ENCODE measurements around the gene FSIP1.
"Not testable (repeated sequence)": the region's sequence is repeated elsewhere in the genome, so short reads cannot be mapped to it uniquely, and the experiment has no call there.

FSIP1 gene
- total RNA-seq = 0 to 0.85 (median 0.29) reads per million in 18 experiments

DNA sequence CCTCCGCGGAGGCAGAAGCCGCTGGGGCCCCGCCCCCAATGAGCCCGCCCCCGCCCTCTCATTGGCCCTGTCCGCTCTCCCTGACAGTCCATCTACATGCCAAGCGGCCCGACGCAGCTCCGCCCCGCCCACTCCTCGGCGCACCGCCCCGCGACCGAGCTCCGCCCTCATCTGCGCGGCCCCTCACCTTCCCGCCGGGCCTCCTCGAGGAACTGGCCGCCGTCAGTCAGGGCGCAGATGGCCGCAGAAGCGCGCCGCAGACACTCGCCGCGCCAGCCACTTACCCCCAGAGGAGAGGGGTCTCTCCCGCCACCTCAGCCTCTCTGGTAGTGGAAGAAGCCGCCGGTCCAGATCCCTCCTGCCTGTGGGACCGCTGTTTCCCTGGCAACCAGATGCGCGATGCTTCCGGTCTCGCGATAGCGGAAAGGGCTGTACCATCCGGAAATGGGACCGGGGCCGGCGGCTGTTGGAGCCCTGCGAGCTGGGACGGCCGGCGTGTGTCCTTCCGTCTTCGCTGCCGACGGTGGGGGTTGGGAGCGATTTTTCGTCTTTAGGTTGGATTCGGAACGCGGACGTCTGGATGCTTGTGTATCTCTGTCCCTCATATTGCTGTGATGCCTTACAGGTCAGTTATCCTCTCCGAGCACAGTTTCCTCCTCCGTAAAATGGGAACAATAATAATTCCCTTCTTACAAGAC, at the start of gene FSIP1:
Gene FSIP1, minus strand, starts transcription at position 401 of the 698 bp plus-strand sequence. CDS start 6,317 bp downstream, outside the sequence.
- DNase-seq = peak; percentile 98

DNA sequence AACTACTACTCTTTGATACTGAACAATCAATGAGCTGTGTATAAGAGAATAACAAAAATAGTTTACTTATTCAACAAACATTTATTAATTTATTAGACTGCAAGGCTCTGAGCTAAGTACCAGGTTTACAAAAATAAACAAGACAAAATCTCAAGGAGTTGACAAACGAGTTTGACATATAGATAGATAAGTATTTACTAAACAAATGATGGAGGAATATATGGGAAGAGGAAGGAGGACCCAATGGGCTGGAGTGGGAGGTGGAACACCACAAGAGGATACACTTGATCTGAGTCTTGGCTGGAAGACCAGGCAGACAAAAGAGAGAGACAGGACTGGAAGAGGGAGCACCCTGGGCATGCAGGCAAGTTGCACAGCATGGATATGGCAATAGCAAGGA, 47.5 kb upstream of the FSIP1 start:
- no peak for DNase-seq

DNA sequence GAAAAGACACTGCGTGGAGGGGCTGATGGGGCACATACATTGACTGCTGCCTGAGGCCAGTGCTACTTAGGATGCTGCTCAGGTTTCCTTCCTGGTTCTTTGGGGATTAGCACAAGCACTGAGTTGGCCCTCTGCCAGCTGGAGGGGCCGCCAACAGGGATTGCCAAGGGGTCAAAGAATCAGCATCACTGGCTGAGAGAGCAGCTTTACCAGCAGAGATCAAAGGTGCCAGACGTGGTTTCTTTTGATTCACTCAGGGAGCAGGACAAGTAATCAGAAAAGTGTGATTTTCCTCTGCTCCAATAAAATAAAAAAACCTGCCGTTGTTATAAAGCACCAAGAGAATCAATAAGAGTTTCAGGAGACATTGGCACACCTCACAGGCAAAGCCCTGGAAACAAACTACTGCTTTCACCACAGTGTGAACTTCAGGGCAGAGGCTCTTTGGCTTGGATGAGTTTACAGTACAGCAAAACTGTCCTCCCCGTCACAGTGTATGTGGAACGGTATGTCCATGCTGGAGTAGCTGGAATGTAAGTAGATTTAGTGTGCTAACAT, 45.8 kb upstream of the FSIP1 start:
- no peak for DNase-seq

DNA sequence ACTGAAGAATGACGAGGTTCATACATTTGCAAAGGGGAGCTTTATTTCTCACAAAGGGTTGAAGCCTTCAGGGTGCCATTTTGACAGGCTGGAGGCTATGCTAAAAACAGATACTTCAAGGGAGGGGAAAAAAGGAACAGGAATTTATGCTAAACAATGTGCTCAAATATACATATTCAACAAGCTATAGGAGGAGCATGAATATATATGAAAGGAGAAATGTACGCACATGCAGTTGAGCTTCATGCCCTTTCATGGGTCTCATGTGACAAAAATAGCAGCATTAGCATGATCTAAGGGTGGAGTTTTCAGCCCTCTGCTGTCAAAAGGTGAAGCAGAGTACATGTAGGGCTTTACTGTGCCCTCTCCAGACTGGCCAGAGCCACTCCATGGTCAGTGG, 44.3 kb upstream of the FSIP1 start:
- no peak for DNase-seq

DNA sequence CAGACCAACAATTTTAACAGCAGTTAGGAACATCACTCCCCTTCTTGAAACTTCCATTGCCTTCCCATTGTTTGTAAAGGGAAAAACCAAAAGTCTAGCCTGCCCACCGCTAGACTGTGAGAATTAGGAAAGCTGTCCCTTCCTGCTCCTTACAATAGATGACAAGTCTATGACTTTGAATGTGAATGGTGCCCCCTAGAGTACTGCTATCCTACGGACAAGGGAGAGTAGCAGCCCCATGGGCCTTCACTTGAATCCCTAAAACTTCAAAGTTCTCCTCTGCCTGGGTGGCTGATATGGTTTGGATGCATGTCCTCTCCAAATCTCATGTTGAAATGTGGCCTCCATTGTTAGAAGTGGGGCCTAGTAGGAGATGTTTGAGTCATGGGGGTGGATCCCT, 41.0 kb upstream of the FSIP1 start:
- DNase-seq = no peak

DNA sequence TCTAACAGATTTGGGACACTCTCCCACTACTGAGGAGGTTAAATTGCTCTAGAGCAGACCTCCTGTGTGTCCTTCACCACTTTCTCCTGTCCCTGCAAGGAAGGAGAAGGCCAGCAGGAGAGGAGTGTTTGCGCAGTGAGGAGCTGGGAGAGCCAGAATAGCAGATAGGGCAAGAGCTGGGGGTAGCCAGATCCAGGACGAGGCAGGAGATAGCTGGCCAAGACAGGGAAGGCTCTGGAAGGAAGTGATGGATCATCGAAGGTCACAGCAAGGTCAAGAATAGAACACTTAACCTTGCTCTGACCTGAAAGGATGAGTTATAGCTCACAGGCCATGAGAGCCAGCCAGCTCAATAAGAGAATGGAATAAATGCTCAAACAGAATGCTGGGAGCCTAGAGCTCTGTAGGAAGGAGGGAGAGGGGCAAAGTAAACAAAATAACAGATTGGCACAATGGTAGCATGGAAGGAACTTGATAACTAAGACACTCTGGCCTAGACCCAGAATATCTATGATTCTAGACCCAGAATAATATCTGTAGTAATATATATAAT, 37.5 kb upstream of the FSIP1 start:
- no peak for DNase-seq

DNA sequence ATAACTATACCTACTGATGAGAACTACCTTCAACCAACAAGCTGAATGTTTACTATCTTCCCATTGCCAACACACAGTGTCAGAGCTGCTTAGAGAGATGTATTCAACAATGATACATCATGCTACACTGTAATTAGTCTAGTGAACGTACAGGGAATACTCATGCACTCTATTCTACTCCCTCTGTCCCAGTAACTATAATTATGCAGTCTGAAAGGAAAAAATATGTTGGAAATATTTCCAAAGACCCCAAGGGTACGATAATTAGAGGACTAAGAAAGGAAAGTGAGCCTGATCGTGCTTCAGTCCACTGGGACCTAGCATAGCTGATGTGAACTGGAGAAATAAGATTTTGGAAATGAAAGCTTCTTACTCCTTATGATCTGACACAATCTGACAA, 36.9 kb upstream of the FSIP1 start:
- no peak for DNase-seq

DNA sequence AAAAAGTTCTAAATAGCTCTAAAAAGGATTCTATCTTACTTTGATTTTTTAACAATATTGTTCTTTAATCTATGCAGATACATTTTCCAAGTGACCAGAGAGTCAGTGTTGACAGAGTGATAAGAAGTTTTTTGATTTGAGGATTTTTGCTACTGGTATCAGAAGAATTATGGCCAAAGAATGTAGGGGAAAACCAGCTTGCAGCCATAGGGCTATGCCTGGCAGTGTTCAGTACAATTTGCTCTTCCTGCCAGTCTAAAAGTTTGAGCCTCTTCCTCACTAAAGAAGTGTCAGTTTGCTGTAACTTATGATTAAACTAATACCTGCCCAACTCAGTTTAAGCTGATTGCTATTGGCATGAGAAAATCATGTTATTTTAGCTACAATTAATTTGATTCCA, 35.3 kb upstream of the FSIP1 start:
- DNase-seq = no peak

DNA sequence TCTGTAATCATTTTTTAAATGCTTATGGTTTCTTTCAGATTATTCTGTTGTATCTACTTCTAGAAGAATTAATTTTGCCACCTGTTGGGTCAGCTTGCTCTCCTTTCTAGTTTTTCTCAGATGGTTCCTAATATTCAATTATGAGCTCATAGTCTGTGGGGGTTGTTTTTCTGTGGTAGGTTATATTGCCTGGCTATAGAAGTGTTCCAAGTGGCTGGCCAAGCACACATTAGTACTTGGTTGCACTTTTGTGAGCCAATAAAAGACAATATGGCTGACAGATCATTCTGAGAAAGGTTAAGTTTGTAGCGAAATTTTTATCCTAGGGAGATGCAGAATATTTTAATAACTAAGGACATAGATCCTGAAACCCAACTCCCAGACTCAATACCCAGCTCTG, 31.8 kb upstream of the FSIP1 start:
- DNase-seq = no peak

DNA sequence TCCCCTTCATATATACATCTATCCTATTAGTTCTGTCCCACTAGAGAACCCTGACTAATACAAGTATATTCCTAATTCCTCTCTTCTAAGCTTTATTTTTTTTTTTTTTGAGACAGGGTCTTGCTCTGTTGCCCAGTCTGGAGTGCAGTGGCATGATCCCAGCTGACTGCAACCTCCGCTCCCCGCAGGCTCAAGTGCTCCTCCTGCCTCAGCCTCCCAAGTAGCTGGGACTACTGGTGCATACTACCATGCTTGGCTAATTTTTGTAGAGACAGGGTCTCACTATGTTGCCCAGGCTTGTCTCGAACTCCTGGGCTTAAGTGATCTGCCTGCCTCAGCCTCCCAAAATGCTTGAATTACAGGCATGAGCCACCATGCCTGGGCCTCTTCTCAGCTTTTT, 30.0 kb upstream of the FSIP1 start:
- DNase-seq = not testable (repeated sequence)

DNA sequence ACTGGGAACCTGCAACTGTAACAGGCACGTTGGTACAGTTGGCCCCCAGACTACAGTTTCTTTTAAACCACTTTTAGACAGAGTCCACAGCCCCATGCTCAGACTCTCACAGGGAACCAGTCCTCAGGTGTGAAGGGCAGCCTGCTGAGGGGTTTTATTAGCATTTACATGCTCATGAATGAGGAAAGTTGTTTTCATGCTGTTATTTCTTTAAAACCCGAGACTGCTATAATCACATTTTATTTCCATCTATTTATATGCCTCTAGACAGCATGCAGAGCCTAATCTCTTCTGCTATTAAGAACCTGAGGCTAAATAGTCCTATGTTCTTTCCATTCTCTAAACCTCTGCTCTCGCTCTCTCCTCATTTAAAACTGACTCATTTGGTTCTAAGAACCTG, 26.3 kb upstream of the FSIP1 start:
- DNase-seq = no peak

DNA sequence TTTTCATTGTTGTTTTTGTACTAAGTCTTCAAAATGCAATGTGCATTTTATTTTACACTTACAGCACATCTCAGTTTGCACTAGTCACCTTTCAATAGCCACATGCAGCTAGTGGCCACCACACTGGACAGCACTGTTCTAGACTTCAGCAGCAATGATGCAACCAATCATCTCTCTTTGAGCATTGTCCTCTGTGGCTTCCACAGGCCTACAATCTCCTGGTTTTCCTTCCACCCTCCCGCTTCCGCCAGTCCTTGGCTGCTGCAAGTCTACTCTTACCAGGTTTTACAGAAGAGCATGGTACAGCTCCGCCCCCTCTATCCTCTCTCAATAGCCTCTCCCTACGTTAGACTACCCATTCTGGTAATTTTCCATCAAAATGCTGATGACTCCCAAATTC, 25.1 kb upstream of the FSIP1 start:
- no peak for DNase-seq

DNA sequence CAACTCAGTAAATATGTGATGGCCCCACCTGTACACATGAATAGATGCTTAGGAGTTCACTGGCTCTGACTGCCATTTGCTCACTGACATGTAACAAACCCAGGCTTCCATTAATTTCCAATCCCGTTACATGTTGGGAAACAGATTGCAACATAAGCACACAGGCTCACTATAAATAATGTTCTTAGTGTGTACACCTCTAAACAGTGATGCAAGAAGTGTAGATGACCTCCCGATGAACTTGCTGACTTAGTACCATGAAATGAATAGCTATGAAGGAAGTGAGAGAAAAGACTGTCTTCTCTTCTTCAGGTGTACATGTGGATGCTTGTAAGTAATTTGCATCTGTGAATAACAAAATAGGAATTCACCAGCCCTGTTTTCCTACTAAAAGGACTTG, 21.4 kb upstream of the FSIP1 start:
- DNase-seq = peak in 1 of 2 donors; percentile 19

DNA sequence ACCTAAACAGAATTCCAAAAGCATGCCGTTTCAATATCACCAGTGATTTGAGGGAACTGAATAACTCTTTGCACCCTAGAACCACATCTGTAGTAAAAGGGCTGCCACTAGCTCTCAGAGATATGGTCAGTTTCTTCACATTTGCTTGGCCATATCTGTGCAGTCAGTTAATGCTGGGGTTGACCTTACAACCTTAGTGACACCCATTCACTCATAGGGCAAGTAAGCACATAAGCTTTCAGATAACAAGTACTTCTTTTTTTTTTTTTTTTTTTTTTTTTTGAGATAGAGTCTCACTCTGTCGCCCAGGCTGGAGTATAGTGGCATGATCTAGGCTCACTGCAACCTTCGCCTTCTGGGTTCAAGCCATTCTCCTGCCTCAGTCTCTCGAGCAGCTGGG, 20.4 kb upstream of the FSIP1 start:
- DNase-seq = no peak

DNA sequence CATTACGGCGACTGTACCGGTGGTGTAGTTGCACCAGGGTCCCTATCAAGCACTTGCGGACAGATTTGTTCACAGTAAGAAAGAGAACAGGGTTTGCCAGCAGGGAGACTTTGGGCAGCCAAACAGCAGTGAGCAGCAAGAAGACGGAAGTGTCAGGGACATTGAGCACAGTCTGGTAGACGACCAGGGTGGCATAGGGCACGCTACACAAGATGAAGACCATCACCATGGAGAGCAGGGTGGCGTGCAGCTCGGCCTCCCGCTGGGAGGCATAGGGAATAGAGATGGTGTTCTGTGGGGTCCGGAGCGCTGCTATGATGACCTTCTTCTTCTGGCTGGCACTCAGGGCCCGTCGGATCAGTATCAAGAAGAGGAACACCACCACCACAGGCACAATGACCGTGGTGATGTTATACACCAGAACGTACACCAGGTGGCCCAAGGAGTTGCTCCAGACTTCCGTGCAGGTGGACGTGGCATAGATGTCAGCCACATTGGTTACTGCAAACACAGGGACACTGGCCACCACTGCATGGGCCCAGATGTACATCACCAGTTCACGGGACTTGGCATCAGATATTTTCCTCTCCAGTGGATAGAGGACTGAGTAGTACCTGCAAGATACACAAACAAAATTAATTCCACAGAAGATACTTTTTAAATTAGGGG, 19.1 kb upstream of the FSIP1 start:
- no peak for DNase-seq

DNA sequence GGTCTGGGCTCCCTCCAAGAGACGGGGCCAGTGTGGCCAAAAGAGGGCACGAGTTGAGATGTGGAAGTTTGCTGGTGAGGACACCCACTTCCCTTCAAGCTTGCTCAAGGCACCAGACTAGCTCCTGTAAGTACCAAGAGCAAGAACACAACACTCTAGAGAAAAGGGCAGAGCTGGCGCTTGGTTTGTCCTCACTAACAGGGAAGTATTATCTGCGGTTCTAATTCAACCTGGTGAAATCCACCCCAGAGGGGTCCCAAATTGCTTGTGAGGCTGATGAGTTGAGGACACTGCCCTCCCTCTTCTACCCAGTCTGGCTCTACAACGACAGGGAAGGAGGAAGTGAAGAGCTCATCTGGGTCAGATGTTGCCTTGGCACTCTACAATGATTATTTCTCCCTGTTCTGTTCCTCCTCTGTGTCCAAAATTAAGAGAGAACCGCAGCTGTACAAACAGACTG, 16.9 kb upstream of the FSIP1 start:
- peak; percentile 74 to 77 for DNase-seq

DNA sequence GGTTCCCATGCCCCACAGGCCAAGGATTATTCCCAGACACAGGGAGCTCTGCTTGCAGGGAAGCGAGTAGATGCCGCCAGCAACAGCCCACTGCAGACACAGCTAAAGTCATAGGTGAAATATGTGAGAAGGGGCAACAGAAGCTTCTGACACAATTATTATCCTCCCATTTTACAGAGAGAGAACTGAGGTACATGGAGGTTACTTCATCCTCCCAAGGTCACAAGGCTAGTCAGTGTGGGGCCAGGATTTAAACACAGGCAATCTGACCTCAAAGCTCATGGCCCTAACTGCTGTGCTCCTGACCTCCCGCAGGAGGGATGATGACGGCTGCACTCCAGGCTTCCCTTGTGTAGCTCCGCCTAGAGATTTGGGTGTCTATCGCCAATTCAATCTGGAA, 15.7 kb upstream of the FSIP1 start:
- no peak for DNase-seq

DNA sequence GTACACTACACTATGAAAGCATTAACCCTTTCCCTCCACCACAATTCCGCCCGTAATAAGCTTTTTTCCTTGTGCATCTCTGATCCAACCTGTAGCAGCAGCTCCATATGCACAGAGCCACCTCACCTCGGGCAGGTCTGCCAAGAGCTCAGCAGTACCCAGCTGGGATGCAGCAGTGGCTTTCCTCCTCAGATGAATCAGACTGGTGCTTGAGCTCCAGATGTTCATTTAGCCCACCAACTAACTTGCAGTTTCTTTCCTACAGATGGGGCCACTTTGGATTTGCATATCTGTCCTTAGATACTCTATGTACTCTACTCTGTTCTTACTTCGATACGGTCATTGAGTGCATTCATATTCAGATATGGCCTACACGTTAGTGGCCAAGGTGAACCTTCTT, 14.8 kb upstream of the FSIP1 start:
- DNase-seq = no peak

DNA sequence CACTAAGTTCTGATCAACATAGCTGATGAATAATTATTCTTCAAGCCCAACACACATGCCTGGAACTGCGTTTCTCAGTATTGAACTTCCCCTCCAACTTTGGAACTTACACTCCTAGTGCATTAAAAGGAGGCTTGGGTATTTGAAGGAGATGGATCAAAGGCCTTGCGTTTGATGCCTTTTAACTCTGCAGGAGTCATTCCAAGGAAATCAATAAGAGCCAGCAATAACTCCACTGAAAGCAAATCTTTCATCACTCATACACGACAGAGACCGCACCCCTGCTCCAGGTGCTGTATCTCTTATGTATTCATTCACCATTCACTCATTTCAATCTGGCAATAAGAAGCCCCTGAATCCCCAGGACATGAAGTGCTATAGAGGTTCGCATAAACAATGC, 14.0 kb upstream of the FSIP1 start:
- no peak for DNase-seq

DNA sequence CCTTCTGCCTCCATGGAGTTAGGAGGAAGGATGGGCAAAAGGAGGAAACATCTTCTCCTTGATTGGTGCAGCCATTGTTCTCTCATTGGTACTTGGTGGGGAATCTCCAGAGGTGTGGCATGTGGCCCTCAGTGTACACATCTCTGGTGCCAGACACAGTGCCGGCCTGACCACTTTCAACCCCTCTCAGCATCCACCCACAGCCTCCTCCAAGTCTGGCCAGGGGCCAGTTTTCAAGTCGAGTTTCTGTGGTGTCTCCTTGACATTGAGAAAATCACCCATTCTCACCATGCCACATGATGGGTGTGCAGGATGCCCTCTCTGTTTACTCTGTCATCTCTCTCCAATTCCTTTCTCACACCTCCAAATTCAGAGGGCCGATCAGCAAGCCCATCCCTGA, 12.8 kb upstream of the FSIP1 start:
- no peak for DNase-seq

DNA sequence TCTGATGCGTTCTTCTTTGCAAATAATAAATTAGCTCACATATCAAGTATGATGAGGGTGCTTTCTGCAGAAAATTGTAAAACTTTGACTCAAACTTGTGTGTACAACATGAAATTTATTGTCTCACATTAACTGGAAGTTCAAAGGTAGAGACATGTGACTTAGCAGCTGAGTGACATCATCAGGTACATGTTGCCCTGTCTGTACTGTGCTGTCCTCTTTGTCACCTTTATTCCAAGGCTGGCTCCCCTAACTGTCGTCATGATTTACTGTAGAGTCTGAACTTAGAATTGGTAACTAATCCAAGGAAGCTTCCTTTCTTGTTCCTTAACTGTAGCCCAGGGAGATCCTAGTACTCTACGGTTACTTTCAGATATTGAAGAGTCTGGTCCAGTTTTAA, 12.3 kb upstream of the FSIP1 start:
- no peak for DNase-seq

DNA sequence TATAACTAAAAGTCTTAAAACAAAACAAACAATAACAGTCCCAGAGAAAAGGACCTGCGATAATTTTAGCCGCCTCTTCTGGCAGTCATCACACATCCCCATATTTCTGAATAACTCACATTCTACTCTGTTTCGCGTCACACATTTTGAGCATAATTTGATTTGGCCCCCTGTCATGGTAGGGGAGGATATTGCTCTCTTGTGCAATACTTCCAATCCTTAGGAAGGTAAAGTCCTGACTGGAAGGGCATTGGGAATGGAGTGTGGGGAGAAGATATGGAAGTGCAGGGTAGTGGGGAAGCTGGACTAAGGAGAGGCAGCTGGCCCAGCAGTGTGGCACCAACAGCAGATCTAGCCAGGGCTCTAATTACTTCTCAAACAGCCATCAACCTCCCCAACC, 11.3 kb upstream of the FSIP1 start:
- no peak for DNase-seq

DNA sequence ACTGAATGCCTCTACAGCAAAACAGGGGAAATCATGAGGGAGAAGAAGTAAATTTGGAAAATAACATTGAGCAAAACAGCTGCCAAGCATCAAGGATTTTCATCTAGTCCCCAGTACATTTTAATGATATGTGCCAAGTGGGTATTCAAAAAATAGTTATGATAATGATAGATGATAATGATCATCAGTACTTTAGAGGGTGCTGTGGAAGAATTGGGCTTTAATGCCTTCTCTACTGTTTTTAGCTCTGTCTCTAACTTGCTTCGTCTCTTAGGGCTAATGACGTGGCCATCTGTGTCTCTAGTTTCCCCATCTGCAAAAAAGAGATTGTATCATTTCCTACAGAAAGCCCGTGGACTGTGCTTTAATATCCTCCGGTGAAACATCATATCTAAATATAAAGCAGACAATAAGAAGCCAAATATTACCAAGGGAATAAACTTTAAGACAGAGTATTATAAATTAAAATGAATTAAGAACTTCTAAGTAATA, 10.2 kb upstream of the FSIP1 start:
- no peak for DNase-seq
